HepG2 (cell line): ENCODE results near the gene MAP2K7. TPM values are rescaled to one million over a fixed set of nuclear protein-coding genes. Genes with fewer than 3 reads are reported as not detected.

Experiments used
- AFF4 ChIP-seq: sonication (generic); formaldehyde crosslinking; IDR thresholded peaks from 2 replicates; pipeline ENCODE4 v1.4.0; 2020; ENCODE audit warnings: missing genetic modification reagents
- GRHL1 ChIP-seq: sonication (generic); formaldehyde crosslinking; conservative IDR thresholded peaks from 2 replicates; pipeline ENCODE4 v1.8.0; 2022; ENCODE audit warnings: missing genetic modification reagents
- HIC2 ChIP-seq: sonication (generic); formaldehyde crosslinking; IDR thresholded peaks from 2 replicates; pipeline ENCODE4 v1.9.0; 2022; ENCODE audit warnings: low read depth, missing genetic modification reagents
- IRF1 ChIP-seq: sonication (generic); formaldehyde crosslinking; IDR thresholded peaks from 2 replicates; pipeline ENCODE4 v1.4.0; 2020; ENCODE audit warnings: low read depth, mild to moderate bottlenecking, missing genetic modification reagents
- JUND ChIP-seq: sonication (generic); formaldehyde crosslinking; IDR thresholded peaks from 2 replicates; pipeline ENCODE4 v1.8.0; 2022; ENCODE audit warnings: mild to moderate bottlenecking, missing genetic modification reagents
- NR2F1 ChIP-seq, 2 experiments: fragments of 450-650 bp in 1 of 2; formaldehyde crosslinking in 1 of 2; IDR thresholded peaks; 2 replicates each; pipeline versions ENCODE4 v1.5.0 to v1.6.1; 2016 to 2020; ENCODE audit warnings: mild to moderate bottlenecking in 1 of 2, missing compliant biosample characterization in 1 of 2, missing genetic modification reagents in 1 of 2, moderate library complexity in 1 of 2
- TP53 ChIP-seq: sonication (generic); formaldehyde crosslinking; conservative IDR thresholded peaks from 2 replicates; pipeline ENCODE4 v1.4.0; 2020; ENCODE audit warnings: missing genetic modification reagents
- ZBTB26 ChIP-seq: IDR thresholded peaks from 2 replicates; pipeline ENCODE4 v1.6.1; 2016; ENCODE audit warnings: missing compliant biosample characterization, missing genetic modification reagents, borderline replicate concordance
- ZNF121 ChIP-seq: sonication (generic); formaldehyde crosslinking; IDR thresholded peaks from 2 replicates; pipeline ENCODE4 v1.5.0; 2020; ENCODE audit warnings: mild to moderate bottlenecking, missing genetic modification reagents
- ZNF18 ChIP-seq: sonication (generic); formaldehyde crosslinking; IDR thresholded peaks from 2 replicates; pipeline ENCODE4 v1.8.0; 2022; ENCODE audit warnings: mild to moderate bottlenecking, missing genetic modification reagents; ENCODE audit not compliant: insufficient replicate concordance
- ZNF350 ChIP-seq: sonication (generic); formaldehyde crosslinking; IDR thresholded peaks from 2 replicates; pipeline ENCODE4 v1.4.0; 2020; ENCODE audit warnings: mild to moderate bottlenecking, low read depth, missing genetic modification reagents, borderline replicate concordance
- ZNF558 ChIP-seq: sonication (generic); formaldehyde crosslinking; IDR thresholded peaks from 2 replicates; pipeline ENCODE4 v1.9.0; 2022; ENCODE audit warnings: mild to moderate bottlenecking, missing genetic modification reagents, borderline replicate concordance
- polyA plus RNA-seq, 8 experiments: library from polyadenylated mRNA; depleted of rRNA in 3 of 8; stranded (reverse) in 7 of 8; unstranded in 1 of 8; fragments of >200 nt; fragmentation: Illumina TruSeq in 4 of 8; extraction: Trizol in 4 of 8; gene quantifications; 2 replicates each; pipeline versions ENCODE4 v1.2.1 to v1.2.3, GENCODE V29; 2011 to 2016; ENCODE audit warnings: low read depth in 4 of 8, missing spikeins in 1 of 8, mixed read lengths in 1 of 8; ENCODE audit not compliant: insufficient read depth in 1 of 8
- total RNA-seq, 5 experiments: library from RNA; depleted of rRNA; stranded (reverse); fragments of >200 nt; fragmentation: Illumina TruSeq; extraction: Trizol; gene quantifications; 2 replicates each; pipeline ENCODE4 v1.2.3, GENCODE V29; 2016; ENCODE audit warnings: low read depth in 1 of 5

Gene MAP2K7
- total and polyA plus RNA-seq, 2 of the 13 experiments (the other 11 are each of a cell fraction or from before 2014, with no cell fraction given), result 9.0 to 10.8 TPM

GRCh38 chr19:7919610-7920518 is 16.2 kb downstream of the MAP2K7 start, which contains the start of gene SNAPC2 (continued):
- TF ChIP-seq AFF4 (CRISPR knock-in tag) (no peak), TP53 (CRISPR knock-in tag) (0 out of 2 replicates have a peak, but pooled peaks have one; percentile 53), ZNF350 (CRISPR knock-in tag) (0 out of 2 replicates have a peak, but pooled peaks have one; percentile 59), ZNF558 (CRISPR knock-in tag) (no peak; the same call in 1 of the 2 replicates), JUND (CRISPR knock-in tag) (no peak), ZNF18 (CRISPR knock-in tag) (no peak), NR2F1 (CRISPR knock-in tag; IDR thresholded peaks at IDR 0.05) (peak; percentile 4 to 42; a peak in 1 of 4 replicates), ZNF121 (CRISPR knock-in tag) (no peak), ZBTB26 (CRISPR knock-in tag) (no peak; the same call in 1 of the 2 replicates), HIC2 (CRISPR knock-in tag) (no peak), IRF1 (CRISPR knock-in tag) (no peak), GRHL1 (CRISPR knock-in tag) (no peak)
